ENCODE measurements around the gene RAD51B. TPM values are rescaled to one million over a fixed set of nuclear protein-coding genes. Genes with fewer than 3 reads are reported as not detected.
"Not testable (repeated sequence)": the region's sequence is repeated elsewhere in the genome, so short reads cannot be mapped to it uniquely, and the experiment has no call there.

The RAD51B gene
- polyA plus RNA-seq, 1 donor (not counting 4 experiments of a cell fraction or from before 2014, with no cell fraction given): 13.3 TPM

DNA sequence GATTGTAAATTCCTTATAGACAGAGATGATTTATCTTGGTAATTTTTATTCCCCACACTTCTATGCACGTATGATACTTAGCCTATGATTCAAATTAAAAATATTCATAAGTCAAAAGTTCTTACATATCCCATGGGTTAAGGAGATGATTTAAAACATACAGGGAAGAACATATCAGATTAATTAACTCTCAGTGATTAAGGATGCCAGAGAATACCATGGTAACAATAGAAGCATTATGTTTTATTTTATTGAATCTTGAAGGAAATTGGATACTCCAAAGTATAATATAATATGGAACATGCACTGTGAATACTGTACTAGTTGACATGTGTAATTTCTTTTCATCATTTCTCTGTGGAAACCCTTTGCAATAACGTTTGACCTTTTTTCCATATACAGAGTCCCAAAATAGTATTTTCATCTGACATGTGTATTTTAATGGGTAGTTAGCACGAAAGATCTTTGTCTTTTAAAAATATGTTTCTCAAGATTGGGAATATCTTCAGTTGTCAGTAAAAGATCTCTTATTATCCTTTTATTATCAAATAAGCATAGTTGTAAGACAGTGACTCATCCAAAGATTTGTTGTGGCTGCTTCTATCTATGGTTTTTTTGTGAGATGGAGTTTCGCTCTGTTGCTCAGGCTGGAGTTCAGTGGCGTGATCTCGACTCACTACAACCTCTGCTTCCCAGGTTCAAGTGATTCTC is 166.7 kb downstream of the RAD51B start:
- Histone ChIP-seq H3K4me2 (ENCODE audit: control insufficient read depth, extremely low read depth, insufficient read depth, low read depth, low read length) (no peak overlapping the region), H3K79me2 (ENCODE audit: control insufficient read depth, insufficient read depth, low read length) (no peaks in the 10 kb centered on the region), H3K9ac (ENCODE audit: control insufficient read depth, extremely low read depth, insufficient read depth, low read length) (no peak overlapping the region), H3K27ac (ENCODE audit: control insufficient read depth, insufficient read depth, low read length) (no peak overlapping the region), H3K27me3 (ENCODE audit: control insufficient read depth, extremely low read depth, insufficient read depth, low read length) (no peaks in the 10 kb centered on the region), H3K4me1 (ENCODE audit: control insufficient read depth, extremely low read depth, insufficient read depth, low read length) (peaks cover 11% of the 10 kb centered on the region), H3K36me3 (ENCODE audit: control insufficient read depth in 2 of 2, extremely low read depth in 1 of 2, insufficient read depth in 2 of 2, low read length in 2 of 2) (no peaks in the 10 kb centered on the region), H2AFZ (ENCODE audit: control insufficient read depth, low read length) (no peak overlapping the region), H3K9me1 (ENCODE audit: control insufficient read depth, extremely low read depth, insufficient read depth, low read length) (no peaks in the 10 kb centered on the region), H3K4me3 (ENCODE audit: control insufficient read depth in 2 of 3, extremely low read depth in 1 of 3, insufficient read depth in 2 of 3, low read depth in 1 of 3, low read length in 3 of 3) (no peak overlapping the region), H3K9me3 (ENCODE audit: control insufficient read depth, low read depth, low read length) (no peaks in the 10 kb centered on the region), H4K20me1 (ENCODE audit: control insufficient read depth, extremely low read depth, insufficient read depth, low read length) (no peaks in the 10 kb centered on the region)
- FAIRE-seq (no peak), DNase-seq (ENCODE audit: low read depth, low spot score) (no peak)
- TF ChIP-seq EZH2 (IDR thresholded peaks at IDR 0.05; ENCODE audit: low read length): no peak
- TF ChIP-seq, protein P1, sequence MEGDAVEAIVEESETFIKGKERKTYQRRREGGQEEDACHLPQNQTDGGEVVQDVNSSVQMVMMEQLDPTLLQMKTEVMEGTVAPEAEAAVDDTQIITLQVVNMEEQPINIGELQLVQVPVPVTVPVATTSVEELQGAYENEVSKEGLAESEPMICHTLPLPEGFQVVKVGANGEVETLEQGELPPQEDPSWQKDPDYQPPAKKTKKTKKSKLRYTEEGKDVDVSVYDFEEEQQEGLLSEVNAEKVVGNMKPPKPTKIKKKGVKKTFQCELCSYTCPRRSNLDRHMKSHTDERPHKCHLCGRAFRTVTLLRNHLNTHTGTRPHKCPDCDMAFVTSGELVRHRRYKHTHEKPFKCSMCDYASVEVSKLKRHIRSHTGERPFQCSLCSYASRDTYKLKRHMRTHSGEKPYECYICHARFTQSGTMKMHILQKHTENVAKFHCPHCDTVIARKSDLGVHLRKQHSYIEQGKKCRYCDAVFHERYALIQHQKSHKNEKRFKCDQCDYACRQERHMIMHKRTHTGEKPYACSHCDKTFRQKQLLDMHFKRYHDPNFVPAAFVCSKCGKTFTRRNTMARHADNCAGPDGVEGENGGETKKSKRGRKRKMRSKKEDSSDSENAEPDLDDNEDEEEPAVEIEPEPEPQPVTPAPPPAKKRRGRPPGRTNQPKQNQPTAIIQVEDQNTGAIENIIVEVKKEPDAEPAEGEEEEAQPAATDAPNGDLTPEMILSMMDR (optimal IDR thresholded peaks at IDR 0.05 in 1 of 3, IDR thresholded peaks at IDR 0.05 in 1 of 3, conservative IDR thresholded peaks at IDR 0.05 in 1 of 3; ENCODE audit: extremely low read depth in 1 of 3, insufficient read depth in 2 of 3, low read length in 3 of 3): no peak
- dilution Hi-C loops (cut with MboI; ENCODE audit: extremely low pct_ligation_motif_present, low sequenced_read_pairs): no loop called here

DNA sequence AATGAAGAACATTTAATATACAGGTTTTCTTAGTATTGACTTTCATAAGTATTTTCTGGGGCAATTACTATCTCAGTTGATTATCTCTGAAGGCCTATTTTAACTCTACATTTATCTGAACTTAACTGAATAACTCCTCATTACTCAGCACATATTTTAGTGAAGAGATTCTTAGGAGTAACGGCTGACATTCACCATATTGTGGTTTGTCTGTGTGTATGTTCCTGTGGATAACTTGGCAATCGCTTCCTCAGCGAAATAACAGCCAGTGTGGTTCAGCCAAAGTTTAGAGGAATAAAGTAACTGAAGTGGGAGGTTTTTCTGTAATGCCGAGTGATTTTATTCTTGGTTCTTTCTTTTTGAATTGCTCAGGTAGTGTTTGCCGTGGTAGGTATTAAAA is 168.0 kb downstream of the RAD51B start:
- DNase-seq (ENCODE audit: low read depth, low spot score) (no peak), FAIRE-seq (peak; percentile 77)
- H3K27me3 ChIP-seq (ENCODE audit: control insufficient read depth, extremely low read depth, insufficient read depth, low read length): no peaks in the 10 kb centered on the region
- H3K27ac ChIP-seq (ENCODE audit: control insufficient read depth, insufficient read depth, low read length): no peak overlapping the region
- no peak overlapping the region for H3K4me3 ChIP-seq (ENCODE audit: control insufficient read depth in 2 of 3, extremely low read depth in 1 of 3, insufficient read depth in 2 of 3, low read depth in 1 of 3, low read length in 3 of 3)
- H2AFZ ChIP-seq (ENCODE audit: control insufficient read depth, low read length): no peak overlapping the region
- H3K9ac ChIP-seq (ENCODE audit: control insufficient read depth, extremely low read depth, insufficient read depth, low read length): no peak overlapping the region
- no peaks in the 10 kb centered on the region for H3K36me3 ChIP-seq (ENCODE audit: control insufficient read depth in 2 of 2, extremely low read depth in 1 of 2, insufficient read depth in 2 of 2, low read length in 2 of 2)
- no peaks in the 10 kb centered on the region for H3K79me2 ChIP-seq (ENCODE audit: control insufficient read depth, insufficient read depth, low read length)
- peak overlapping the region; percentile 30 for H3K4me2 ChIP-seq (ENCODE audit: control insufficient read depth, extremely low read depth, insufficient read depth, low read depth, low read length)
- H3K4me1 ChIP-seq (ENCODE audit: control insufficient read depth, extremely low read depth, insufficient read depth, low read length): peaks cover 11% of the 10 kb centered on the region
- TF ChIP-seq, protein P1 (optimal IDR thresholded peaks at IDR 0.05 in 1 of 3, IDR thresholded peaks at IDR 0.05 in 1 of 3, conservative IDR thresholded peaks at IDR 0.05 in 1 of 3; ENCODE audit: extremely low read depth in 1 of 3, insufficient read depth in 2 of 3, low read length in 3 of 3): no peak
- no peak for TF ChIP-seq EZH2 (IDR thresholded peaks at IDR 0.05; ENCODE audit: low read length)
- H3K9me3 ChIP-seq (ENCODE audit: control insufficient read depth, low read depth, low read length): no peaks in the 10 kb centered on the region
- no peaks in the 10 kb centered on the region for H4K20me1 ChIP-seq (ENCODE audit: control insufficient read depth, extremely low read depth, insufficient read depth, low read length)
- no peaks in the 10 kb centered on the region for H3K9me1 ChIP-seq (ENCODE audit: control insufficient read depth, extremely low read depth, insufficient read depth, low read length)
- dilution Hi-C loops (cut with MboI; ENCODE audit: extremely low pct_ligation_motif_present, low sequenced_read_pairs): no loop called here

DNA sequence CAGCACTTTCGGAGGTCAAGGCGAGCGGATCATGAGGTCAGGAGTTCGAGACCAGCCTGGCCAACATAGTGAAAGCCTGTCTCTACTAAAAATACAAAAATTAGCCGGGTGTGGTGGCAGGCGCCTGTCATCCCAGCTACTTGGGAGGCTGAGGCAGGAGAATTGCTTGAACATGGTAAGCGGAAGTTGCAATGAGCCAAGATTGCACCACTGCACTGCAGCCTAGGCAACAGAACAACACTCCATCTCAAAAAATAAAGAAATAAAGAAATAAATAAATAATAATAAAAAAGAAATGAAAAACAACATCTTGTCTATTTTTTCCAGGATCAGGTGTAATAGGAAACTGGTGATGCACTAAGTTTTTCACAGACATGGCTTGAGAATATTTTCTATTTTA is 168.6 kb downstream of the RAD51B start:
- H3K79me2 ChIP-seq (ENCODE audit: control insufficient read depth, insufficient read depth, low read length); FAIRE-seq; dilution Hi-C loops (cut with MboI; ENCODE audit: extremely low pct_ligation_motif_present, low sequenced_read_pairs); H2AFZ ChIP-seq (ENCODE audit: control insufficient read depth, low read length); DNase-seq (ENCODE audit: low read depth, low spot score); H3K9ac ChIP-seq (ENCODE audit: control insufficient read depth, extremely low read depth, insufficient read depth, low read length); H3K9me1 ChIP-seq (ENCODE audit: control insufficient read depth, extremely low read depth, insufficient read depth, low read length); H3K4me2 ChIP-seq (ENCODE audit: control insufficient read depth, extremely low read depth, insufficient read depth, low read depth, low read length); H3K4me1 ChIP-seq (ENCODE audit: control insufficient read depth, extremely low read depth, insufficient read depth, low read length); H3K27ac ChIP-seq (ENCODE audit: control insufficient read depth, insufficient read depth, low read length); H3K4me3 ChIP-seq (ENCODE audit: control insufficient read depth in 2 of 3, extremely low read depth in 1 of 3, insufficient read depth in 2 of 3, low read depth in 1 of 3, low read length in 3 of 3); H3K27me3 ChIP-seq (ENCODE audit: control insufficient read depth, extremely low read depth, insufficient read depth, low read length); H4K20me1 ChIP-seq (ENCODE audit: control insufficient read depth, extremely low read depth, insufficient read depth, low read length); H3K9me3 ChIP-seq (ENCODE audit: control insufficient read depth, low read depth, low read length); H3K36me3 ChIP-seq (ENCODE audit: control insufficient read depth in 2 of 2, extremely low read depth in 1 of 2, insufficient read depth in 2 of 2, low read length in 2 of 2): not testable (repeated sequence)

Measured in keratinocyte (primary cell).